ENCODE results near the gene ART3. TPM values are rescaled to one million over a fixed set of nuclear protein-coding genes. Genes with fewer than 3 reads are reported as not detected.
"Not testable (repeated sequence)": the region's sequence is repeated elsewhere in the genome, so short reads cannot be mapped to it uniquely, and the experiment has no call there.

Gene ART3
- total RNA-seq, 2 donors from 2014 or later: 3.8 to 24.8 TPM

GRCh38 chr4:76036855-76037254 is 37.7 kb upstream of the ART3 start:
- intact Hi-C loops (cut with DNase I): no loop called here
- Histone ChIP-seq H3K27ac (no peak overlapping the region), H3K9me3 (no peaks in the 10 kb centered on the region), H3K4me1 (replicated peaks) (no peaks in the 10 kb centered on the region), H3K4me3 (no peak overlapping the region), H3K27me3 (replicated peaks; ENCODE audit: insufficient read depth) (no peaks in the 10 kb centered on the region), H3K36me3 (no peaks in the 10 kb centered on the region)
- no peak for DNase-seq (ENCODE audit: low spot score)
- TF ChIP-seq, protein P1, sequence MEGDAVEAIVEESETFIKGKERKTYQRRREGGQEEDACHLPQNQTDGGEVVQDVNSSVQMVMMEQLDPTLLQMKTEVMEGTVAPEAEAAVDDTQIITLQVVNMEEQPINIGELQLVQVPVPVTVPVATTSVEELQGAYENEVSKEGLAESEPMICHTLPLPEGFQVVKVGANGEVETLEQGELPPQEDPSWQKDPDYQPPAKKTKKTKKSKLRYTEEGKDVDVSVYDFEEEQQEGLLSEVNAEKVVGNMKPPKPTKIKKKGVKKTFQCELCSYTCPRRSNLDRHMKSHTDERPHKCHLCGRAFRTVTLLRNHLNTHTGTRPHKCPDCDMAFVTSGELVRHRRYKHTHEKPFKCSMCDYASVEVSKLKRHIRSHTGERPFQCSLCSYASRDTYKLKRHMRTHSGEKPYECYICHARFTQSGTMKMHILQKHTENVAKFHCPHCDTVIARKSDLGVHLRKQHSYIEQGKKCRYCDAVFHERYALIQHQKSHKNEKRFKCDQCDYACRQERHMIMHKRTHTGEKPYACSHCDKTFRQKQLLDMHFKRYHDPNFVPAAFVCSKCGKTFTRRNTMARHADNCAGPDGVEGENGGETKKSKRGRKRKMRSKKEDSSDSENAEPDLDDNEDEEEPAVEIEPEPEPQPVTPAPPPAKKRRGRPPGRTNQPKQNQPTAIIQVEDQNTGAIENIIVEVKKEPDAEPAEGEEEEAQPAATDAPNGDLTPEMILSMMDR (IDR thresholded peaks at IDR 0.05): no peak
- TF ChIP-seq POLR2AphosphoS5 (IDR thresholded peaks at IDR 0.05): no peak
- no peak for TF ChIP-seq POLR2A (IDR thresholded peaks at IDR 0.05)
- WGBS: 96% methylated on average over 3 of the region's 3 CpGs

- H3K27me3 ChIP-seq (replicated peaks; ENCODE audit: insufficient read depth); H3K27ac ChIP-seq; H3K36me3 ChIP-seq; H3K4me1 ChIP-seq (replicated peaks); H3K4me3 ChIP-seq; intact Hi-C loops (cut with DNase I); H3K9me3 ChIP-seq; DNase-seq (ENCODE audit: low spot score): not testable (repeated sequence)
- 58% methylated on average over 13 of the region's 18 CpGs for WGBS
Observed at GRCh38 chr4:76042241-76042998, 32.1 kb upstream of the ART3 start.

GRCh38 chr4:76043306-76043705 is 31.2 kb upstream of the ART3 start:
- H3K27me3 ChIP-seq (replicated peaks; ENCODE audit: insufficient read depth); H3K4me3 ChIP-seq; H3K9me3 ChIP-seq; H3K36me3 ChIP-seq; H3K27ac ChIP-seq; DNase-seq (ENCODE audit: low spot score); intact Hi-C loops (cut with DNase I); H3K4me1 ChIP-seq (replicated peaks): not testable (repeated sequence)
- 98% methylated on average over 15 of the region's 18 CpGs for WGBS

DNA sequence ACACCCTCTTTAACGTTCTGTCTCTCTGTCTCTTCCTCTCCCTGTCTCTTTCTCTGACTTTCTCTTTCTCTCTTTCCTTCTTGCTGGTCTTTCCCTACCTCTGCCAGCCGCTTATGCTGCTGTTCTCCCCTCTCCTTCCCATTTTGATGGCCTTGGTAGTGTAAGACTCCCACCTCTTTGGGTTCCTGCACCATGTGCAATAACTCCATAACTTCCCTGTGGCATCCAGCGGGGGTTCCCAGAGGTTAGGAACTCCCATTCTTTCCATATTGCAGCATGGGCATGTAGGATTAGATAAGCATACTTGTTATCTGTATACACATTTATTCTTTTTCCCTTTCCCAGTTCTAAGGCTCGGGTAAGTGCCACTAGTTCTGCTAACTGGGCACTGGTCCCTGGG is 29.8 kb upstream of the ART3 start:
- H3K4me3 ChIP-seq; H3K4me1 ChIP-seq (replicated peaks); H3K9me3 ChIP-seq; H3K36me3 ChIP-seq; H3K27me3 ChIP-seq (replicated peaks; ENCODE audit: insufficient read depth); H3K27ac ChIP-seq; DNase-seq (ENCODE audit: low spot score); intact Hi-C loops (cut with DNase I): not testable (repeated sequence)
- 96% methylated on average over 4 of the region's 4 CpGs for WGBS

DNA sequence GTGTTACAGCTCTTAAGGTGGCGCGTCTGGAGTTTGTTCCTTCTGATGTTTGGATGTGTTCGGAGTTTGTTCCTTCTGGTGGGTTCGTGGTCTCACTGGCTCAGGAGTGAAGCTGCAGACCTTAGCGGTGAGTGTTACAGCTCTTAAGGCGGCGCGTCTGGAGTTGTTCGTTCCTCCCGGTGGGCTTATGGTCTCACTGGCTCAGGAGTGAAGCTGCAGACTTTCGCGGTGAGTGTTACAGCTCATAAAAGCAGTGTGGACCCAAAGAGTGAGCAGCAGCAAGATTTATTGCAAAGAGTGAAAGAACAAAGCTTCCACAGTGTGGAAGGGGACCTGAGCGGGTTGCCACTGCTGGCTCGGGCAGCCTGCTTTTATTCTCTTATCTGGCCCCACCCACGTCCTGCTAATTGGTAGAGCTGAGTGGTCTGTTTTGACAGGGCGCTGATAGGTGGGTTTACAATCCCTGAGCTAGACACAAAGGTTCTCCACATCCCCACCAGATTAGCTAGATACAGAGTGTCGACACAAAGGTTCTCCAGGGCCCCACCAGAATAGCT is 24.6 kb upstream of the ART3 start:
- H3K36me3 ChIP-seq; DNase-seq (ENCODE audit: low spot score); H3K27ac ChIP-seq; H3K4me3 ChIP-seq; H3K4me1 ChIP-seq (replicated peaks); intact Hi-C loops (cut with DNase I); H3K27me3 ChIP-seq (replicated peaks; ENCODE audit: insufficient read depth); H3K9me3 ChIP-seq: not testable (repeated sequence)
- 63% methylated on average over 17 of the region's 17 CpGs for WGBS

DNA sequence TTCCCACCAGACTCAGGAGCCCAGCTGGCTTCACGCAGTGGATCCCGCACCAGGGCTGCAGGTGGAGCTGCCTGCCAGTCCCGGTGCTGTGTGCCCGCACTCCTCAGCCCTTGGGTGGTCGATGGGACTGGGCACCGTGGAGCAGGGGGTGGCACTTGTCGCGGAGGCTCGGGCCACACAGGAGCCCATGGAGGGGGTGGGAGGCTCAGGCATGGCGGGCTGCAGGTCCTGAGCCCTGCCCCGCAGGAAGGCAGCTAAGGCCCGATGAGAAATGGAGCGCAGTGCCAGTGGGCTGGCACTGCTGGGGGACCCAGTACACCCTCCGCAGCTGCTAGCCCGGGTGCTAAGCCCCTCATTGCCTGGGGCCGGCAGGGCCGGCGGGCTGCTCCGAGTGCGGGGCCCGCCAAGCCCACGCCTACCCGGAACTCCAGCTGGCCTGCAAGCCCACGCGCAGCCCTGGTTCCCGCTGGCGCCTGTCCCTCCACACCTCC is 23.9 kb upstream of the ART3 start:
- DNase-seq (ENCODE audit: low spot score); H3K4me3 ChIP-seq; H3K9me3 ChIP-seq; H3K4me1 ChIP-seq (replicated peaks); H3K36me3 ChIP-seq; H3K27me3 ChIP-seq (replicated peaks; ENCODE audit: insufficient read depth); intact Hi-C loops (cut with DNase I); H3K27ac ChIP-seq: not testable (repeated sequence)
- WGBS: 85% methylated on average over 21 of the region's 27 CpGs

- no peak for DNase-seq (ENCODE audit: low spot score)
- no peaks in the 10 kb centered on the region for H3K4me1 ChIP-seq (replicated peaks)
- no peaks in the 10 kb centered on the region for H3K27me3 ChIP-seq (replicated peaks; ENCODE audit: insufficient read depth)
- WGBS: 18% methylated on average over 4 of the region's 4 CpGs
- no peaks in the 10 kb centered on the region for H3K36me3 ChIP-seq
- no peak overlapping the region for H3K27ac ChIP-seq
- H3K4me3 ChIP-seq: no peak overlapping the region
- TF ChIP-seq POLR2A (IDR thresholded peaks at IDR 0.05) (no peak), POLR2AphosphoS5 (IDR thresholded peaks at IDR 0.05) (no peak)
- TF ChIP-seq, protein P1 (IDR thresholded peaks at IDR 0.05): no peak
- intact Hi-C loops (cut with DNase I): no loop called here
- H3K9me3 ChIP-seq: no peaks in the 10 kb centered on the region
Observed at GRCh38 chr4:76053730-76054129, 20.8 kb upstream of the ART3 start.
